GM12875 (cell line): ENCODE results near the gene TRAP1.
"Not testable (repeated sequence)": the region's sequence is repeated elsewhere in the genome, so short reads cannot be mapped to it uniquely, and the experiment has no call there.

Experiments used
- H3K4me3 ChIP-seq: one replicate; pipeline ENCODE4 v1.5.1; 2011; ENCODE audit warnings: low read depth, low read length, control low read depth
- CTCF ChIP-seq: IDR thresholded peaks from 2 replicates; pipeline ENCODE4 v1.5.1; 2011; ENCODE audit warnings: low read depth, mild to moderate bottlenecking, control low read depth, inconsistent platforms, low read length, moderate library complexity, borderline replicate concordance; ENCODE audit not compliant: insufficient read depth

TRAP1 gene

GRCh38 chr16:3610698-3611145 is 106.6 kb downstream of the TRAP1 start:
- H3K4me3 ChIP-seq, result peak overlapping the region; percentile 85
- TF ChIP-seq CTCF, result no peak

GRCh38 chr16:3609895-3610697 is 107.2 kb downstream of the TRAP1 start:
- H3K4me3 ChIP-seq, result peak overlapping the region; percentile 85

GRCh38 chr16:3608976-3609375 is 108.3 kb downstream of the TRAP1 start:
- H3K4me3 ChIP-seq, result not testable (repeated sequence)

More at GRCh38 chr16:3609895-3610697, 107.2 kb downstream of the TRAP1 start:
- no peak for TF ChIP-seq CTCF

GRCh38 chr16:3608069-3608468 is 109.3 kb downstream of the TRAP1 start:
- no peak overlapping the region for H3K4me3 ChIP-seq
- no peak for TF ChIP-seq CTCF
